Fibroblast of pulmonary artery (primary cell): ENCODE results near the gene TBC1D22B.

Source experiments
- DNase-seq: peaks from one replicate; pipeline ENCODE4 v3.0.0-alpha.2; 2010; ENCODE audit warnings: low read depth
- H3K4me3 ChIP-seq: replicated peaks from 2 replicates; pipeline ENCODE4 v1.5.1; 2011; ENCODE audit warnings: low read depth, mild to moderate bottlenecking, control low read depth, low read length, moderate library complexity
- CTCF ChIP-seq: IDR thresholded peaks from 2 replicates; pipeline ENCODE4 v1.5.1; 2011; ENCODE audit warnings: mild to moderate bottlenecking, control low read depth, low read length, inconsistent platforms; ENCODE audit errors: missing control alignments

The TBC1D22B gene

GRCh38 chr6:37373822-37374471, 116.4 kb downstream of the TBC1D22B start:
- DNase-seq: peak; percentile 48
- H3K4me3 ChIP-seq: no peak overlapping the region
- no peak for TF ChIP-seq CTCF

- H3K4me3 ChIP-seq: no peak overlapping the region
- no peak for DNase-seq
- no peak for TF ChIP-seq CTCF
Observed at GRCh38 chr6:37375376-37375775, 117.8 kb downstream of the TBC1D22B start.

- DNase-seq: no peak
- H3K4me3 ChIP-seq: no peak overlapping the region
- TF ChIP-seq CTCF: no peak
Observed at GRCh38 chr6:37376078-37376743, 118.6 kb downstream of the TBC1D22B start.

GRCh38 chr6:37381579-37381978, 124.0 kb downstream of the TBC1D22B start:
- TF ChIP-seq CTCF: peak; percentile 70
- no peak overlapping the region for H3K4me3 ChIP-seq
- peak; percentile 71 for DNase-seq
